Body of pancreas (tissue), 4 donors: Measurements from ENCODE around the gene GAL. TPM values are rescaled to one million over a fixed set of nuclear protein-coding genes. Genes with fewer than 3 reads are reported as not detected.

Experiments
- ATAC-seq: fragments of 150-250 bp; one replicate; pipeline ENCODE4 v1.9.1; 2016
- DNase-seq, 4 donors: peaks; one replicate each; pipeline ENCODE4 v3.0.0-alpha.2; 2019
- H3K27ac ChIP-seq, 4 donors: fragments of 200-600 bp; sonication (generic); 1 replicate in 3 of 4; 2 replicates in 1 of 4; pipeline versions ENCODE4 v1.5.1 to v1.6.1; 2016 to 2019; ENCODE audit warnings: mild to moderate bottlenecking in 1 of 4, mixed read lengths in 1 of 4, moderate library complexity in 1 of 4
- H3K27me3 ChIP-seq, 2 donors: fragments of 200-600 bp; sonication (generic); one replicate each; pipeline ENCODE4 v1.6.0; 2016; ENCODE audit warnings: mild to moderate bottlenecking in 1 of 2
- H3K36me3 ChIP-seq, 2 donors: fragments of 200-600 bp; sonication (generic); replicated peaks in 1 of 2; 2 replicates each; pipeline ENCODE4 v1.5.1; 2016; ENCODE audit warnings: low read depth in 2 of 2; ENCODE audit not compliant: insufficient read depth in 1 of 2
- H3K4me1 ChIP-seq: fragments of 200-600 bp; sonication (generic); one replicate; pipeline ENCODE4 v1.6.0; 2016
- H3K4me3 ChIP-seq, 2 donors: fragments of 200-600 bp; sonication (generic); 1 replicate in 1 of 2; 2 replicates in 1 of 2; pipeline ENCODE4 v1.5.1; 2016 to 2019
- H3K9me3 ChIP-seq, 3 donors: fragments of 200-600 bp; sonication (generic); 1 replicate in 2 of 3; 2 replicates in 1 of 3; pipeline ENCODE4 v1.5.1; 2016
- POLR2A ChIP-seq, 3 donors: fragments of 450-650 bp; IDR thresholded peaks; one replicate each; pipeline ENCODE4 v1.6.1; 2016; ENCODE audit warnings: antibody characterized with exemption in 3 of 3, mild to moderate bottlenecking in 2 of 3
- WGBS, 2 donors: methylation state at CpG; one replicate each; pipeline ENCODE4 v1.1.5; 2017; 5-methylcytosine and 5-hydroxymethylcytosine counted together
- intact Hi-C: fragments of 100-400 bp; cut with DNase I; formaldehyde crosslinking; loops from one replicate; pipeline ENCODE4 v1.15.1; 2023
- total RNA-seq, 2 donors: library from RNA; depleted of rRNA; stranded (reverse); fragments of >200 nt; gene quantifications; one replicate each; pipeline ENCODE4 v1.1.0, GENCODE V29; 2016
- TF ChIP-seq, protein P1 (sequence below), 7 experiments: fragments of 450-650 bp in 4 of 7; fragments of 200-600 bp in 3 of 7; sonication (generic) in 3 of 7; IDR thresholded peaks; one replicate each; pipeline ENCODE4 v1.5.1; 2016 to 2019; ENCODE audit warnings: antibody characterized with exemption in 7 of 7

GAL gene
- total RNA-seq, 2 donors from 2014 or later: 3.4 to 5.9 TPM

DNA sequence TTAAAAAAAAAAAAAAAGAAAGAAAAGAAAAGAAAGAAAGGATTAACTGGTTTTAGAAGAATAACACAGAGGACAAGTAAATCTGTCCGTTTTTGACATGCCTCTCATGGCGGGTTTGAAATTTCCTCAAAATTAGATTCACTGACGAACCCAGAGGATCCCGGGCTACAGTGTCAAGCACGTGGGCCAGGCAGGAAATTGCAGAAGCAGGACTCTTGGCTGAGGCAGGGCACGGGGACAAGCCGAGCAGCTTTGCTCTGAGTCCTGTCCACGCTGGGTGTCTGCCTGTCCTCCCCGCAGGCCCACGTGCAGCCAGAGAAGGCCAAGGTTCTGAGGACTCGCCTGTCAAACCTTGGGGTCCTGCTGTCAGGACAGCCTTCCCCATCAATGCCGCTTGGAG lies 24.7 kb downstream of the GAL start:
- intact Hi-C loops: no loop called here
- Histone ChIP-seq H3K9me3 (no peaks in the 10 kb centered on the region), H3K27me3 (no peaks in the 10 kb centered on the region), H3K36me3 (no peaks in the 10 kb centered on the region), H3K27ac (no peak overlapping the region), H3K4me1 (no peaks in the 10 kb centered on the region), H3K4me3 (no peak overlapping the region)
- 81 to 87% methylated on average over 12 of the region's 12 CpGs for WGBS, 2 donors
- no peak for ATAC-seq
- DNase-seq: no peak
- TF ChIP-seq POLR2A (IDR thresholded peaks at IDR 0.05): no peak
- TF ChIP-seq, protein P1, sequence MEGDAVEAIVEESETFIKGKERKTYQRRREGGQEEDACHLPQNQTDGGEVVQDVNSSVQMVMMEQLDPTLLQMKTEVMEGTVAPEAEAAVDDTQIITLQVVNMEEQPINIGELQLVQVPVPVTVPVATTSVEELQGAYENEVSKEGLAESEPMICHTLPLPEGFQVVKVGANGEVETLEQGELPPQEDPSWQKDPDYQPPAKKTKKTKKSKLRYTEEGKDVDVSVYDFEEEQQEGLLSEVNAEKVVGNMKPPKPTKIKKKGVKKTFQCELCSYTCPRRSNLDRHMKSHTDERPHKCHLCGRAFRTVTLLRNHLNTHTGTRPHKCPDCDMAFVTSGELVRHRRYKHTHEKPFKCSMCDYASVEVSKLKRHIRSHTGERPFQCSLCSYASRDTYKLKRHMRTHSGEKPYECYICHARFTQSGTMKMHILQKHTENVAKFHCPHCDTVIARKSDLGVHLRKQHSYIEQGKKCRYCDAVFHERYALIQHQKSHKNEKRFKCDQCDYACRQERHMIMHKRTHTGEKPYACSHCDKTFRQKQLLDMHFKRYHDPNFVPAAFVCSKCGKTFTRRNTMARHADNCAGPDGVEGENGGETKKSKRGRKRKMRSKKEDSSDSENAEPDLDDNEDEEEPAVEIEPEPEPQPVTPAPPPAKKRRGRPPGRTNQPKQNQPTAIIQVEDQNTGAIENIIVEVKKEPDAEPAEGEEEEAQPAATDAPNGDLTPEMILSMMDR (IDR thresholded peaks at IDR 0.05): no peak

DNA sequence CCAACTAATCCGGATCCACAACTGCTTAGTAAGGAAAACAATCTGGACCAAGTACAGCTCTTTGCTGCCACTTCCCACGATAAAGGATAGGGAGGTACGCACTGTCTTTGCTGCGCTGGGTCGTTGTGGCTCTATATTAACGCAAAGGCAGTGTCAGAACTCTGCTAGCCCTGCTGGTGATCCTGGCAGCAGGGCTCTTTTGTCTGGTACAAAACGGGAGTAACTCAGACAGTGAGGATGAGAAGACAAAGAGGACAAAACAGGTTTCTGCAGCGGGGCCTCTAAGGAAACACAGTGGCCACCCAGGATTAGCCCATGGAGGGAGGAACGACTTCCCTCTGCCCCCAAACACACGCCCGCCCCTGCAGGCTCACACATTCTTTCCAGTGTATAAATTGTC lies 26.1 kb downstream of the GAL start:
- intact Hi-C loops: no loop called here
- Histone ChIP-seq H3K27ac (no peak overlapping the region), H3K4me3 (no peak overlapping the region), H3K4me1 (no peaks in the 10 kb centered on the region), H3K36me3 (no peaks in the 10 kb centered on the region), H3K9me3 (no peaks in the 10 kb centered on the region), H3K27me3 (no peaks in the 10 kb centered on the region)
- WGBS, 2 donors: 77 to 80% methylated on average over 11 of the region's 11 CpGs
- ATAC-seq: no peak
- TF ChIP-seq, protein P1 (IDR thresholded peaks at IDR 0.05): no peak
- no peak for TF ChIP-seq POLR2A (IDR thresholded peaks at IDR 0.05)
- DNase-seq: no peak

DNA sequence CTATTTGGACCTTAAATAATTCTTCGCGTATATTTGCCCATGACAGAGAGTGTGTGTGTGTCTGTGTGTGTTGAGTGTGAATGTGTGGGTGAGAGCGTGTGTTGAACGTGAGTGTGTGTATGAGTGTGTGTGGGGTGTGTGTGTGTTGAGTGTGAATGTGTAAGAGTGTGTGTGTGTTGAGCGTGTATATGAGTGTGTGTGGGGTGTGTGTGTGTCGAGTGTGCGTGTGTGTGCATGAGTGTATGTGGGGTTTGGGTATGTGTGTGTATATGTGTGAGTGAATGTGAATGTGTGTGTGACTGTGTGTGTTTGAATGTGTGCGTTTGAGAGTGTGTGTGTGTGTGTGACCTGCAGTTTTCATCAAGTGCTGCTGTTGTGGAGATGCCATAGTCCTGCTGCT lies 26.8 kb downstream of the GAL start:
- DNase-seq (no peak), ATAC-seq (no peak)
- 80 to 89% methylated on average over 8 of the region's 8 CpGs for WGBS, 2 donors
- intact Hi-C loops: no loop called here
- H3K27ac ChIP-seq: no peak overlapping the region
- no peaks in the 10 kb centered on the region for H3K9me3 ChIP-seq
- H3K4me3 ChIP-seq: no peak overlapping the region
- no peaks in the 10 kb centered on the region for H3K36me3 ChIP-seq
- no peak for TF ChIP-seq POLR2A (IDR thresholded peaks at IDR 0.05)
- TF ChIP-seq, protein P1 (IDR thresholded peaks at IDR 0.05): no peak
- no peaks in the 10 kb centered on the region for H3K4me1 ChIP-seq
- H3K27me3 ChIP-seq: no peaks in the 10 kb centered on the region

DNA sequence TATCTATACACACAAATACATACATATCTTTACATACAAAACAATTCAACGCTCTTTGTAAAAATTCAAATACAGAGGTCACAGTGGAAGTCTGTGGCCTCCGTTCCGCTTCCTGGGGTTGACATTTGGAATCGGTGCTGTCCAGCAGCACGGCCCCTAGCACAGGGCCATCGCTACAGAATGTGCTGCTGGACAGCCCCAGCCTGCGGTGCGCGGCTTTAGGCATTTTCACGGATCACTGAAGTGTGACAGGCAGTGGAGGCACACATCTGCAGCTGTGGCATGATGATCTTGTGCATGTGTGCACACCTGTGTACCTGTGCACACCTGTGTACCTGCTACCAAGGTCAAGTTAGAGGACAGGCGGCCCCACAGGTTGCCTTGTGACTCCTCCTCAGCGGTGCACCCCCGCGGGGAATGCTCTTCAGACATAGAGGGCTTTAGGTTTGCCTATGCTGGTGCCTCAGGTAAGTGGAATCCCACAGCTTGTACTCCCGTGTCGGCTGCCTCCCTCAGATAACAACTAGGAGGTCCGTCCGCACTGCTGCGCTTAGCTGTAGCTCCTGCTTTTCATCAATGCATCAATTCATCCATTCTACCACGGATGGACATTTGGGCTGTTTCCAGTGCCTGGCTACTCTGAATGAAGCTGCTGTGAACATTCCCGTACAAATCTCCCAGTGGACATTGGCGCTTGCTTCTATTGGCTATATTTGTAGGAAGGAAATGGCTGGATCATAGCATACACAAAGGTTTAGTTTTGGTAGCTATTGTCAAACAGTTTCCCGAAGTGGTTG lies 29.9 kb downstream of the GAL start:
- Histone ChIP-seq H3K4me3 (no peak overlapping the region), H3K27me3 (no peaks in the 10 kb centered on the region), H3K4me1 (no peaks in the 10 kb centered on the region), H3K36me3 (no peaks in the 10 kb centered on the region), H3K9me3 (no peaks in the 10 kb centered on the region), H3K27ac (no peak overlapping the region)
- intact Hi-C loops: no loop called here
- DNase-seq (no peak), ATAC-seq (no peak)
- no peak for TF ChIP-seq POLR2A (IDR thresholded peaks at IDR 0.05)
- TF ChIP-seq, protein P1 (IDR thresholded peaks at IDR 0.05): no peak
- 74% methylated on average over 19 to 23 of the region's 23 CpGs for WGBS, 2 donors
